Large intestine (tissue), 3 donors: ENCODE results near the gene DUSP6. TPM values are rescaled to one million over a fixed set of nuclear protein-coding genes. Genes with fewer than 3 reads are reported as not detected.
"Not testable (repeated sequence)": the region's sequence is repeated elsewhere in the genome, so short reads cannot be mapped to it uniquely, and the experiment has no call there.

ENCODE experiments used
- DNase-seq, 2 donors: peaks; one replicate each; pipeline versions ENCODE4 v3.0.0 to v3.0.0-alpha.2; 2013
- H3K27ac ChIP-seq: one replicate; pipeline ENCODE4 v1.5.1; 2013; ENCODE audit warnings: low read length
- H3K27me3 ChIP-seq: 2 replicates; pipeline ENCODE4 v1.6.1; 2013; ENCODE audit warnings: low read length; ENCODE audit not compliant: control insufficient read depth, insufficient read depth
- H3K36me3 ChIP-seq: 2 replicates; pipeline ENCODE4 v1.6.1; 2013; ENCODE audit warnings: low read length; ENCODE audit not compliant: control insufficient read depth, insufficient read depth
- H3K4me1 ChIP-seq: one replicate; pipeline ENCODE4 v1.6.1; 2013; ENCODE audit warnings: low read length; ENCODE audit not compliant: control insufficient read depth, insufficient read depth
- H3K4me3 ChIP-seq: one replicate; pipeline ENCODE4 v1.5.1; 2013; ENCODE audit warnings: low read length
- H3K9me3 ChIP-seq: one replicate; pipeline ENCODE4 v1.6.1; 2013; ENCODE audit warnings: mild to moderate bottlenecking, low read depth, low read length, moderate library complexity; ENCODE audit not compliant: control insufficient read depth
- WGBS: methylation state at CpG from one replicate; pipeline ENCODE4 v1.1.5; 2013; ENCODE audit warnings: low lambda C conversion rate; ENCODE audit not compliant: insufficient coverage; 5-methylcytosine and 5-hydroxymethylcytosine counted together
- polyA plus RNA-seq: library from polyadenylated mRNA; unstranded; fragments of 120-200 nt; gene quantifications from one replicate; pipeline ENCODE4 v1.2.1, GENCODE V29; 2013

The DUSP6 gene
- polyA plus RNA-seq, 1 donor = 135 TPM

DNA sequence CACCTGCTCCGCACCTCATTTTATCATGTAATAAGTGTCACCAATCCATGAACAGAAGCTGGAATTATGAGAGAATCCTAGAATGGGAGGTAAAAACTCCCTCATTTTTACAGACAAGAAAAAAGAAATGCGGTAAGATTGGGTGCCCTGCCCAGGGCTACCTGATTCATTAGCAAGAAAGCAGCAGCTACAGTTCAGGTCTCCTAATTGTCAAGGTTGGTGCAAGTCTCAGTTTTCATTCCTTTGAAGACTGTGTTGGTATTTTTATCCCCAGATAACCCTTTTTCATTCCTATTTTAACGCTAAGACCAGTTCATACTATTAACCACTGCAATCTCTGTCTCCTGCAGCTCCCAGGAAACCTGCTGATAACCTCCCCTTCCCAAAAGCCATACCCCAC is 6.9 kb downstream of the DUSP6 start:
- Histone ChIP-seq H3K36me3 (peaks cover 6% of the 10 kb centered on the region), H3K4me3 (no peak overlapping the region), H3K4me1 (peaks cover 16% of the 10 kb centered on the region), H3K27ac (no peak overlapping the region), H3K9me3 (no peaks in the 10 kb centered on the region), H3K27me3 (no peaks in the 10 kb centered on the region)
- DNase-seq = no peak
- WGBS = 100% methylated on average over 1 of the region's 3 CpGs

- H3K27ac ChIP-seq = no peak overlapping the region
- H3K36me3 ChIP-seq = peaks cover 6% of the 10 kb centered on the region
- DNase-seq = peak in 1 of 2 donors; percentile 45
- no CpG with 5 or more reads among the region's 3 CpGs for WGBS
- H3K9me3 ChIP-seq = no peaks in the 10 kb centered on the region
- H3K4me3 ChIP-seq = no peak overlapping the region
- peaks cover 16% of the 10 kb centered on the region for H3K4me1 ChIP-seq
- no peaks in the 10 kb centered on the region for H3K27me3 ChIP-seq
Measured at GRCh38 chr12:89344862-89345202, 7.5 kb downstream of the DUSP6 start.

DNA sequence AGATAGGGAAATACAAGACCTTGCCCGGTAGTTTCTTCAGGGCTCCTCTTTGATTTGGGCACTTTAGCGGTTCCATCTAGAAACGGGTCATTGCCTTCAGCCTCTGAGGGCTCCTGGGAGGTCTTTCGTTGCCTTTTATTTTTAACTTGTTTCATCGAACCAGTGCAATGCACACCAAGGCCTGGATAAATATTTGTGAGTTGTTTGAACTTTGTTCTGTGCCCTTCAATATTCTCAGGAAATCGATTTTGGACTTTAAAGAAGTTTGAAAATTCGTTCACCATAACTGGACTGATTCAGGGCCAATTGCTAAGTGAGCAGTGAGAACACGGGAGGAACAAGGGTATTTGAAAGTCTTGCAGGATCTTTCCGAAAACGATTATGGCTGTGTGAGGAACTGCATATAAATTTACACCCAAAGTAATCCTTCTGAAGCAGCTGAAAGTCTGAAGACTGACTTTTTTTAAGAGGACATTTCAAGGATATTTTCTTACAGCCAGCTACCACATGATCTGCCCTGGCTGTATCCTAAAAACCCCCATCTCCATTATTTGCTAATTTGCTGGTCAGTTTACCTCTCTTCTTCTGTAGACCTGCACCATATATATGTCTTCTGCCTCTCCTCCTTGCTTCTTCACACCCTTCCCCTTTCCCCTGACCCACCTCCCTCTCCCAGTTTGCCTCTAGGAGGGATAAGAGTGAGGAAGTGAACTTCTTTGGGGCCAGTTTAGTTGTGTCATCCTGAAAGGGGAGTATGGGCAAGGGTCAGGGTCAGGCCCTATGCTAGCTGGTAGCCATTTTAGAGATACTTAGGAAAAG is 8.0 kb downstream of the DUSP6 start:
- no peak for DNase-seq
- Histone ChIP-seq H3K9me3 (no peaks in the 10 kb centered on the region), H3K27ac (no peak overlapping the region), H3K4me1 (peaks cover 15% of the 10 kb centered on the region), H3K36me3 (peaks cover 6% of the 10 kb centered on the region), H3K27me3 (no peaks in the 10 kb centered on the region), H3K4me3 (no peak overlapping the region)
- 88% methylated on average over 3 of the region's 10 CpGs for WGBS

DNA sequence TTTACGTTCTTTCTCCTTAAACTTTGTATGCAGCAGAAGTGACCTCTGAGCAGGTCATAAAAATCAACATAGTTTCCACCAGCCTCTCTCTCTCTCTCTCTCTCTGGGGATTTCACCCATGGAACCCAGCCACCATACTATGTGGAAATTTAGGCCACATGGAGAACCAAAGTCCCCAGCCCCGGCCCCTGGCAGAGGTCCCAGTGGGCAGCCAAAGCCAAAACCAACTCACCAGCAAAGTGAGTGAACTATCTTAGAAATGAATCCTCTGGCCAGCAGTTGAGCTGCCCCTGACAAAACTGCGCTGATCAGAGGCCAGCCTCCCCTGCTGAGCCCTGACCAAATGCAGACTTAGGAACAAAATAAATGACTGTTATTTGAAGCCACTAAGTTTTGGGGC is 9.2 kb downstream of the DUSP6 start:
- Histone ChIP-seq H3K27me3 (no peaks in the 10 kb centered on the region), H3K4me1 (peaks cover 13% of the 10 kb centered on the region), H3K4me3 (no peak overlapping the region), H3K27ac (no peak overlapping the region), H3K9me3 (no peaks in the 10 kb centered on the region), H3K36me3 (no peaks in the 10 kb centered on the region)
- 60% methylated on average over 1 of the region's 3 CpGs for WGBS
- no peak for DNase-seq

- WGBS = no CpG with 5 or more reads among the region's 1 CpG
- Histone ChIP-seq H3K36me3 (no peaks in the 10 kb centered on the region), H3K4me3 (no peak overlapping the region)
Measured at GRCh38 chr12:89340861-89341260, 11.4 kb downstream of the DUSP6 start.

DNA sequence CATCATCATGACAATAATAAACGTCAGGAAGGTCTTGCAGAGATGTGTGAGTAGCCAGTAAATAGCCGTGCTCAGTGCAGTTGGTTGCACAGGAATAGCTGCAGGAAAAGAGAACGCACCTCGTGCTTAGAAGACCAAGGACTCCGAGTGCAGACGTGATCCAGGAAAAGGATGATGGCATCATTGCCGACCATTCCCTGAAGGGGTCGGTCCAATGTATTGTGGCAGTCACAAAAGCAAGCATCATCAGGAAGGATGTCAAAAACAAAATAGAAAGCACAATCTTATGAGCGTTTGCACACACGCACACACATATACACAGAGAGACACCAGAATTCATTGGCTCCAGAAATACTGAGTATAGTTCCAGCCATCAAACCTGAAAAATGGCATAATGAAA is 12.8 kb downstream of the DUSP6 start:
- Histone ChIP-seq H3K4me1 (no peaks in the 10 kb centered on the region), H3K27me3 (no peaks in the 10 kb centered on the region), H3K27ac (no peak overlapping the region), H3K4me3 (no peak overlapping the region), H3K36me3 (no peaks in the 10 kb centered on the region), H3K9me3 (no peaks in the 10 kb centered on the region)
- WGBS = 90% methylated on average over 4 of the region's 10 CpGs
- no peak for DNase-seq

More at GRCh38 chr12:89340861-89341260, 11.4 kb downstream of the DUSP6 start:
- DNase-seq = no peak
- H3K27me3 ChIP-seq = no peaks in the 10 kb centered on the region
- no peaks in the 10 kb centered on the region for H3K9me3 ChIP-seq
- H3K27ac ChIP-seq = no peak overlapping the region
- peaks cover 8% of the 10 kb centered on the region for H3K4me1 ChIP-seq

- not testable (repeated sequence) for H3K27ac ChIP-seq, H3K4me3 ChIP-seq, H3K4me1 ChIP-seq, DNase-seq, H3K9me3 ChIP-seq, H3K36me3 ChIP-seq, H3K27me3 ChIP-seq
- no CpG with 5 or more reads among the region's 4 CpGs for WGBS
Measured at GRCh38 chr12:89337136-89337535, 15.2 kb downstream of the DUSP6 start.

- no peak for DNase-seq
- H3K36me3 ChIP-seq = no peaks in the 10 kb centered on the region
- H3K4me1 ChIP-seq = no peaks in the 10 kb centered on the region
- peaks cover 6% of the 10 kb centered on the region for H3K9me3 ChIP-seq
- no peak overlapping the region for H3K4me3 ChIP-seq
- H3K27me3 ChIP-seq = no peaks in the 10 kb centered on the region
- H3K27ac ChIP-seq = no peak overlapping the region
- WGBS = 60% methylated on average over 3 of the region's 5 CpGs
Measured at GRCh38 chr12:89335452-89336244, 16.7 kb downstream of the DUSP6 start.

DNA sequence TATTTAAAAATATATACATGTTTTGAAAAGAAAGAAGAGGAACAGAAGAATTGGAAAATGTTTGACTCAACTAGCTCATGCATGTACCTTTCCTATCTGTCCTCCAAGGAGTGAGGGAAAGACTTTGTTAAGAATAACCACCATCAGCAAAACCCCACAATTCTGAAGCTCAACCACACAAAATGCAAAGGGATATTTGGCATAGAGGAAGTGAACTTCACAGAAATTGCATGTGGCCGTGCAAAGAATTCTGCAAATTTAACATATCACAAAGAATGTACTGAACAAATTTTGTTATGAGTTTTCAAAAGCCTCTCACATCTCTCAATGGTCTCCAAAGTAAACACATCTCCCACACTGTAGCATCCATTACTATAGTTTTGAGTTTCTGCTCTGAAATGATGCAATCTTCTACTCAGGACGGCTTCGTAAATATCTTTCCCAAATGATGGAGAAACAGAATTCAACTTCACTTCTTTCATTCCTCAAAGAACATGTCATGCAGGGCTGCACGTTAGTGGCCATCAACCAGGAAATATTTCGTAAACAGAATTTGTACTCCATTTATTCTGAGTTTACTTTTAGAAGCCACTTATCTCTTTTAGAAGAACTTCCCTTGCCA is 17.6 kb downstream of the DUSP6 start:
- no peaks in the 10 kb centered on the region for H3K36me3 ChIP-seq
- DNase-seq = no peak
- H3K27ac ChIP-seq = no peak overlapping the region
- H3K4me1 ChIP-seq = no peaks in the 10 kb centered on the region
- H3K27me3 ChIP-seq = no peaks in the 10 kb centered on the region
- no peak overlapping the region for H3K4me3 ChIP-seq
- H3K9me3 ChIP-seq = peaks cover 6% of the 10 kb centered on the region
- no CpG with 5 or more reads among the region's 5 CpGs for WGBS

DNA sequence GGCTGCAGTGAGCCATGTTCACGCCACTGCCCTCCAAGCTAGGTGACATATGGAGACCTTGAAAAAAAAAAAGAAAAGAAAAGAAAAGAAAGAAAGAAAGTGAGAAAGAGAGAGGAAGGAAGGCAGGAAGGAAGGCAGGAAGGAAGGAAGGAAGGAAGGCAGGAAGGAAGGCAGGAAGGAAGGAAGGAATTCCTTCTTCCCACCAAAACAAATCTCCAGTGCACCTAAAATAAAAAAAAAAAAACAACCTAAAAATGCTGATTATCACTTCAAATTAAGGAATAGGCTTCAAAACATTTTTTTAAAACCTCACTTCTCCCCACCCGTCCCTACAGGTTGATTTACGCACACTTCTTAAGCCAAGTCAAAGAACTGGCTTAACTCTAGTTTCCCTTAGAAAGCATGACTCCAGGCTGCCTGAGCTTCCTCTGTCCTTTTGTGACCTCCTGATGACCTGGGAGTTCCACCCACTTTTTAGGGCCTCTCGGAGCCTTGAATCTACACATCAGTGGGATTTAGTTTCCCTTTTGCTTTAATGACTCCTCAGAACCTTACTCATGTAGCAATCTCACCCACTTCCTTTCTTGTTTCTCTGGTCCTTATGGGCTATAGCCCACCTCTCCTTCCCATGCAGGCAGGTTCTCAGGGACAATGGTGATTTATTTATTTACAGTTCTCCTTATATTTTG is 18.6 kb downstream of the DUSP6 start:
- Histone ChIP-seq H3K27ac (no peak overlapping the region), H3K27me3 (no peaks in the 10 kb centered on the region), H3K9me3 (peaks cover 6% of the 10 kb centered on the region), H3K4me3 (no peak overlapping the region), H3K36me3 (no peaks in the 10 kb centered on the region), H3K4me1 (no peaks in the 10 kb centered on the region)
- peak; percentile 57 to 74 for DNase-seq
- WGBS = 40% methylated on average over 1 of the region's 4 CpGs
